K562 (cell line): ENCODE measurements around the gene MUCL3. TPM values are rescaled to one million over a fixed set of nuclear protein-coding genes. Genes with fewer than 3 reads are reported as not detected.
A peak's percentile ranks its signal among the peaks of the same experiment; 100 is the strongest.

Experiments
- HMGN3 ChIP-seq: IDR thresholded peaks from 2 replicates; pipeline ENCODE4 v1.6.1; 2011; ENCODE audit warnings: borderline replicate concordance, low read depth, mild to moderate bottlenecking, mixed read lengths, low read length; ENCODE audit not compliant: insufficient read length; ENCODE audit errors: extremely low read depth
- MBD2 ChIP-seq: sonication (generic); IDR thresholded peaks from 2 replicates; pipeline ENCODE4 v1.6.1; 2016; ENCODE audit warnings: low read depth, borderline replicate concordance
- MYBL2 ChIP-seq, 2 experiments: fragments of 450-650 bp in 1 of 2; sonication (generic) in 1 of 2; formaldehyde crosslinking in 1 of 2; IDR thresholded peaks; 2 replicates each; pipeline versions ENCODE4 v1.6.1 to v1.8.1; 2017 to 2022; ENCODE audit warnings: borderline replicate concordance in 1 of 2, inconsistent platforms in 1 of 2, low read depth in 1 of 2, mild to moderate bottlenecking in 1 of 2, missing genetic modification reagents in 1 of 2, moderate library complexity in 1 of 2
- NR2C1 ChIP-seq, 2 experiments: fragments of 450-650 bp; IDR thresholded peaks; 2 replicates each; pipeline ENCODE4 v1.6.1; 2017; ENCODE audit warnings: mild to moderate bottlenecking in 2 of 2, antibody characterized with exemption in 1 of 2, inconsistent platforms in 1 of 2, missing compliant biosample characterization in 1 of 2, missing genetic modification characterization in 1 of 2
- RFX5 ChIP-seq: IDR thresholded peaks from 2 replicates; pipeline ENCODE4 v1.6.1; 2011; ENCODE audit warnings: low read depth, mild to moderate bottlenecking, improper control_type of control experiment, low read length
- ZNF408 ChIP-seq: fragments of 250-450 bp; sonication (Bioruptor Pico); IDR thresholded peaks from 2 replicates; pipeline ENCODE4 v1.4.0; 2020; ENCODE audit warnings: low read depth, mild to moderate bottlenecking, moderate library complexity
- polyA plus RNA-seq, 8 experiments: library from polyadenylated mRNA; depleted of rRNA in 4 of 8; stranded (reverse) in 5 of 8; unstranded in 3 of 8; fragments of >200 nt; fragmentation: Nextera tagmentation in 2 of 8; fragmentation: Illumina TruSeq in 1 of 8; extraction: Ambion mirVana in 2 of 8; extraction: Trizol in 1 of 8; gene quantifications; 2 replicates each; pipeline versions ENCODE4 v1.2.1 to v1.2.3, GENCODE V29; 2011 to 2014; ENCODE audit warnings: inconsistent platforms in 1 of 8, missing spikeins in 1 of 8
- total RNA-seq, 7 experiments: library from RNA; depleted of rRNA in 6 of 7; stranded (reverse); fragments of >200 nt in 6 of 7; fragmentation: Illumina TruSeq in 2 of 7; extraction: Trizol in 2 of 7; gene quantifications; 2 replicates each; pipeline versions ENCODE4 v1.2.1 to v1.2.3, GENCODE V29; 2011 to 2021; ENCODE audit warnings: low replicate concordance in 1 of 7
- TF ChIP-seq, protein P1 (sequence below), 2 experiments: fragments of 450-650 bp; formaldehyde crosslinking in 1 of 2; IDR thresholded peaks; 2 replicates each; pipeline versions ENCODE4 v1.4.0 to v1.6.1; 2014 to 2020; ENCODE audit warnings: mild to moderate bottlenecking in 2 of 2, borderline replicate concordance in 1 of 2, low read depth in 1 of 2
- TF ChIP-seq, protein P2 (sequence below): fragments of 450-650 bp; conservative IDR thresholded peaks from 2 replicates; pipeline ENCODE4 v1.6.1; 2016; ENCODE audit warnings: missing genetic modification characterization, low read depth, mild to moderate bottlenecking, missing compliant biosample characterization, moderate library complexity
- TF ChIP-seq, protein P3 (sequence below): fragments of 250-450 bp; sonication (Bioruptor Pico); IDR thresholded peaks from 2 replicates; pipeline ENCODE4 v1.8.0; 2022; ENCODE audit warnings: inconsistent platforms, mild to moderate bottlenecking, moderate library complexity, borderline replicate concordance
- TF ChIP-seq, protein P4 (sequence below): sonication (generic); formaldehyde crosslinking; IDR thresholded peaks from 2 replicates; pipeline ENCODE4 v1.8.1; 2023; ENCODE audit warnings: mild to moderate bottlenecking, missing genetic modification reagents
- TF ChIP-seq, protein P5 (sequence below): fragments of 450-650 bp; IDR thresholded peaks from 2 replicates; pipeline ENCODE4 v1.6.1; 2016; ENCODE audit warnings: low read depth, mild to moderate bottlenecking, moderate library complexity

The MUCL3 gene
- total and polyA plus RNA-seq, 9 of the 15 experiments (the other 6 are each of a cell fraction or from before 2014, with no cell fraction given) = 0.07 TPM; not detected in 8

DNA sequence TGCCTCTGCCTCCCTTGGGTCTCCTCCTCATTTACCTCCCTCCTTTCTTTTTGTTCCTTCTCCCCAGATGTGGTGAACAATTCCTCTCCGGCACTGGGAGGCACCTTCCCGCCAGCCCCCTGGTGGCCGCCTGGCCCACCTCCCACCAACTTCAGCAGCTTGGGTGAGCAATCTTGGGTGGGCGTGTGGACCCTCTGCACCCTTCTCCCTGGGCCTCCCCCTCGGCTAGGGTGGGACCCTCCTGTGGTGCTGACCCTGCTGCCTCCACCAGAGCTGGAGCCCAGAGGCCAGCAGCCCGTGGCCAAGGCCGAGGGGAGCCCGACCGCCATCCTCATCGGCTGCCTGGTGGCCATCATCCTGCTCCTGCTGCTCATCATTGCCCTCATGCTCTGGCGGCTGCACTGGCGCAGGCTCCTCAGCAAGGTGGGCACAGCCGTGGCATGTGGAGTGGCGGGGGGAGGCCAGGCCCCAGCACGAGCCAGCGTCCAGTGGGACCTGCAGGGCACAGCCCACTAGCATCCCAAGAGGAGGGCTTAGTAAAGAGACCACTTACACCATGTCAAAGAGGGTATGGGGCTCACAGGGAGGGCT lies 47.7 kb upstream of the MUCL3 start (continued):
- TF ChIP-seq, protein P1, sequence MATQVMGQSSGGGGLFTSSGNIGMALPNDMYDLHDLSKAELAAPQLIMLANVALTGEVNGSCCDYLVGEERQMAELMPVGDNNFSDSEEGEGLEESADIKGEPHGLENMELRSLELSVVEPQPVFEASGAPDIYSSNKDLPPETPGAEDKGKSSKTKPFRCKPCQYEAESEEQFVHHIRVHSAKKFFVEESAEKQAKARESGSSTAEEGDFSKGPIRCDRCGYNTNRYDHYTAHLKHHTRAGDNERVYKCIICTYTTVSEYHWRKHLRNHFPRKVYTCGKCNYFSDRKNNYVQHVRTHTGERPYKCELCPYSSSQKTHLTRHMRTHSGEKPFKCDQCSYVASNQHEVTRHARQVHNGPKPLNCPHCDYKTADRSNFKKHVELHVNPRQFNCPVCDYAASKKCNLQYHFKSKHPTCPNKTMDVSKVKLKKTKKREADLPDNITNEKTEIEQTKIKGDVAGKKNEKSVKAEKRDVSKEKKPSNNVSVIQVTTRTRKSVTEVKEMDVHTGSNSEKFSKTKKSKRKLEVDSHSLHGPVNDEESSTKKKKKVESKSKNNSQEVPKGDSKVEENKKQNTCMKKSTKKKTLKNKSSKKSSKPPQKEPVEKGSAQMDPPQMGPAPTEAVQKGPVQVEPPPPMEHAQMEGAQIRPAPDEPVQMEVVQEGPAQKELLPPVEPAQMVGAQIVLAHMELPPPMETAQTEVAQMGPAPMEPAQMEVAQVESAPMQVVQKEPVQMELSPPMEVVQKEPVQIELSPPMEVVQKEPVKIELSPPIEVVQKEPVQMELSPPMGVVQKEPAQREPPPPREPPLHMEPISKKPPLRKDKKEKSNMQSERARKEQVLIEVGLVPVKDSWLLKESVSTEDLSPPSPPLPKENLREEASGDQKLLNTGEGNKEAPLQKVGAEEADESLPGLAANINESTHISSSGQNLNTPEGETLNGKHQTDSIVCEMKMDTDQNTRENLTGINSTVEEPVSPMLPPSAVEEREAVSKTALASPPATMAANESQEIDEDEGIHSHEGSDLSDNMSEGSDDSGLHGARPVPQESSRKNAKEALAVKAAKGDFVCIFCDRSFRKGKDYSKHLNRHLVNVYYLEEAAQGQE (IDR thresholded peaks at IDR 0.05; ENCODE audit: borderline replicate concordance) = no peak
- TF ChIP-seq, protein P1 (CRISPR knock-in tag; IDR thresholded peaks at IDR 0.05; ENCODE audit: low read depth) = no peak
- TF ChIP-seq HMGN3 (no peak), RFX5 (no peak), MBD2 (no peak), ZNF408 (no peak), NR2C1 (IDR thresholded peaks at IDR 0.05) (no peak), NR2C1 (tag; IDR thresholded peaks at IDR 0.05) (no peak), MYBL2 (IDR thresholded peaks at IDR 0.05; ENCODE audit: low read depth) (no peak), MYBL2 (CRISPR knock-in tag; IDR thresholded peaks at IDR 0.05; ENCODE audit: borderline replicate concordance) (no peak)
- TF ChIP-seq, protein P2, sequence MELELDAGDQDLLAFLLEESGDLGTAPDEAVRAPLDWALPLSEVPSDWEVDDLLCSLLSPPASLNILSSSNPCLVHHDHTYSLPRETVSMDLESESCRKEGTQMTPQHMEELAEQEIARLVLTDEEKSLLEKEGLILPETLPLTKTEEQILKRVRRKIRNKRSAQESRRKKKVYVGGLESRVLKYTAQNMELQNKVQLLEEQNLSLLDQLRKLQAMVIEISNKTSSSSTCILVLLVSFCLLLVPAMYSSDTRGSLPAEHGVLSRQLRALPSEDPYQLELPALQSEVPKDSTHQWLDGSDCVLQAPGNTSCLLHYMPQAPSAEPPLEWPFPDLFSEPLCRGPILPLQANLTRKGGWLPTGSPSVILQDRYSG (tag) = no peak
- TF ChIP-seq, protein P3, sequence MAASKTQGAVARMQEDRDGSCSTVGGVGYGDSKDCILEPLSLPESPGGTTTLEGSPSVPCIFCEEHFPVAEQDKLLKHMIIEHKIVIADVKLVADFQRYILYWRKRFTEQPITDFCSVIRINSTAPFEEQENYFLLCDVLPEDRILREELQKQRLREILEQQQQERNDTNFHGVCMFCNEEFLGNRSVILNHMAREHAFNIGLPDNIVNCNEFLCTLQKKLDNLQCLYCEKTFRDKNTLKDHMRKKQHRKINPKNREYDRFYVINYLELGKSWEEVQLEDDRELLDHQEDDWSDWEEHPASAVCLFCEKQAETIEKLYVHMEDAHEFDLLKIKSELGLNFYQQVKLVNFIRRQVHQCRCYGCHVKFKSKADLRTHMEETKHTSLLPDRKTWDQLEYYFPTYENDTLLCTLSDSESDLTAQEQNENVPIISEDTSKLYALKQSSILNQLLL (CRISPR knock-in tag) = no peak
- TF ChIP-seq, protein P4, sequence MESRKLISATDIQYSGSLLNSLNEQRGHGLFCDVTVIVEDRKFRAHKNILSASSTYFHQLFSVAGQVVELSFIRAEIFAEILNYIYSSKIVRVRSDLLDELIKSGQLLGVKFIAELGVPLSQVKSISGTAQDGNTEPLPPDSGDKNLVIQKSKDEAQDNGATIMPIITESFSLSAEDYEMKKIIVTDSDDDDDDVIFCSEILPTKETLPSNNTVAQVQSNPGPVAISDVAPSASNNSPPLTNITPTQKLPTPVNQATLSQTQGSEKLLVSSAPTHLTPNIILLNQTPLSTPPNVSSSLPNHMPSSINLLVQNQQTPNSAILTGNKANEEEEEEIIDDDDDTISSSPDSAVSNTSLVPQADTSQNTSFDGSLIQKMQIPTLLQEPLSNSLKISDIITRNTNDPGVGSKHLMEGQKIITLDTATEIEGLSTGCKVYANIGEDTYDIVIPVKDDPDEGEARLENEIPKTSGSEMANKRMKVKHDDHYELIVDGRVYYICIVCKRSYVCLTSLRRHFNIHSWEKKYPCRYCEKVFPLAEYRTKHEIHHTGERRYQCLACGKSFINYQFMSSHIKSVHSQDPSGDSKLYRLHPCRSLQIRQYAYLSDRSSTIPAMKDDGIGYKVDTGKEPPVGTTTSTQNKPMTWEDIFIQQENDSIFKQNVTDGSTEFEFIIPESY (CRISPR knock-in tag) = peak; percentile 92
- TF ChIP-seq, protein P5, sequence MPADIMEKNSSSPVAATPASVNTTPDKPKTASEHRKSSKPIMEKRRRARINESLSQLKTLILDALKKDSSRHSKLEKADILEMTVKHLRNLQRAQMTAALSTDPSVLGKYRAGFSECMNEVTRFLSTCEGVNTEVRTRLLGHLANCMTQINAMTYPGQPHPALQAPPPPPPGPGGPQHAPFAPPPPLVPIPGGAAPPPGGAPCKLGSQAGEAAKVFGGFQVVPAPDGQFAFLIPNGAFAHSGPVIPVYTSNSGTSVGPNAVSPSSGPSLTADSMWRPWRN = no peak
